Measurements from ENCODE around the gene ANTXR1.

Gene ANTXR1

GRCh38 chr2:69001879-69002278 lies 11.1 kb upstream of the ANTXR1 start:
- in situ Hi-C loops (cut with MboI; ENCODE audit: low sequenced_read_pairs), result no loop called here

- in situ Hi-C loops (cut with MboI; ENCODE audit: low sequenced_read_pairs), result no loop called here
Observed at GRCh38 chr2:69003731-69004130, 9.2 kb upstream of the ANTXR1 start.

GRCh38 chr2:69007169-69007568 lies 5.8 kb upstream of the ANTXR1 start:
- in situ Hi-C loops (cut with MboI; ENCODE audit: low sequenced_read_pairs), result no loop called here

GRCh38 chr2:69007603-69008002 lies 5.4 kb upstream of the ANTXR1 start:
- in situ Hi-C loops (cut with MboI; ENCODE audit: low sequenced_read_pairs), result no loop called here

- in situ Hi-C loops (cut with MboI; ENCODE audit: low sequenced_read_pairs), result no loop called here
Observed at GRCh38 chr2:69010437-69011194, 2.4 kb upstream of the ANTXR1 start.

GRCh38 chr2:69011611-69012157 lies 1.3 kb upstream of the ANTXR1 start:
- in situ Hi-C loops (cut with MboI; ENCODE audit: low sequenced_read_pairs), result no loop called here

GRCh38 chr2:69012310-69013141 lies 453 bp upstream of the ANTXR1 start:
- in situ Hi-C loops (cut with MboI; ENCODE audit: low sequenced_read_pairs), result no loop called here

- in situ Hi-C loops (cut with MboI; ENCODE audit: low sequenced_read_pairs), result no loop called here
Observed at GRCh38 chr2:69013840-69014821, 1.2 kb downstream of the ANTXR1 start.

GRCh38 chr2:69017080-69017479 lies 4.1 kb downstream of the ANTXR1 start:
- in situ Hi-C loops (cut with MboI; ENCODE audit: low sequenced_read_pairs), result no loop called here

GRCh38 chr2:69017835-69018234 lies 4.9 kb downstream of the ANTXR1 start:
- in situ Hi-C loops (cut with MboI; ENCODE audit: low sequenced_read_pairs), result no loop called here

- in situ Hi-C loops (cut with MboI; ENCODE audit: low sequenced_read_pairs), result no loop called here
Observed at GRCh38 chr2:69018678-69019095, 5.7 kb downstream of the ANTXR1 start.

GRCh38 chr2:69020496-69021426 lies 7.8 kb downstream of the ANTXR1 start:
- in situ Hi-C loops (cut with MboI; ENCODE audit: low sequenced_read_pairs), result no loop called here

GRCh38 chr2:69021727-69022126 lies 8.7 kb downstream of the ANTXR1 start:
- in situ Hi-C loops (cut with MboI; ENCODE audit: low sequenced_read_pairs), result no loop called here

- in situ Hi-C loops (cut with MboI; ENCODE audit: low sequenced_read_pairs), result no loop called here
Observed at GRCh38 chr2:69022548-69022947, 9.6 kb downstream of the ANTXR1 start.

GRCh38 chr2:69023236-69023635 lies 10.3 kb downstream of the ANTXR1 start:
- in situ Hi-C loops (cut with MboI; ENCODE audit: low sequenced_read_pairs), result no loop called here

- in situ Hi-C loops (cut with MboI; ENCODE audit: low sequenced_read_pairs), result no loop called here
Observed at GRCh38 chr2:69026026-69026425, 13.0 kb downstream of the ANTXR1 start.

- in situ Hi-C loops (cut with MboI; ENCODE audit: low sequenced_read_pairs), result no loop called here
Observed at GRCh38 chr2:69026691-69027459, 13.9 kb downstream of the ANTXR1 start.

GRCh38 chr2:69030800-69031428 lies 17.9 kb downstream of the ANTXR1 start:
- in situ Hi-C loops (cut with MboI; ENCODE audit: low sequenced_read_pairs), result no loop called here
